Kidney epithelial cell (primary cell): ENCODE data around the gene BMPER. TPM values are rescaled to one million over a fixed set of nuclear protein-coding genes. Genes with fewer than 3 reads are reported as not detected.

ENCODE experiments used
- DNase-seq: peaks from one replicate; pipeline ENCODE4 v3.0.0-alpha.2; 2010; ENCODE audit warnings: low read depth
- H3K27me3 ChIP-seq: 2 replicates; pipeline ENCODE4 v1.6.0; 2011; ENCODE audit warnings: low read length; ENCODE audit not compliant: control insufficient read depth, insufficient read depth
- H3K36me3 ChIP-seq: 2 replicates; pipeline ENCODE4 v1.5.1; 2011; ENCODE audit warnings: low read length; ENCODE audit not compliant: control insufficient read depth, insufficient read depth
- H3K4me3 ChIP-seq: 2 replicates; pipeline ENCODE4 v1.5.1; 2011; ENCODE audit warnings: low read depth, mild to moderate bottlenecking, control low read depth, low read length
- CTCF ChIP-seq: IDR thresholded peaks from 2 replicates; pipeline ENCODE4 v1.5.1; 2011; ENCODE audit warnings: mild to moderate bottlenecking, moderate library complexity, low read length, control low read depth, inconsistent platforms; ENCODE audit not compliant: insufficient read depth, poor library complexity, severe bottlenecking
- total RNA-seq: library from RNA; depleted of rRNA; stranded (reverse); fragments of >200 nt; gene quantifications from 2 replicates; pipeline ENCODE4 v1.2.3, GENCODE V29; 2015

BMPER gene
- total RNA-seq, 1 donor from 2014 or later: 0.04 TPM

- no peak overlapping the region for H3K4me3 ChIP-seq
- H3K27me3 ChIP-seq: no peaks in the 10 kb centered on the region
- no peak for DNase-seq
- TF ChIP-seq CTCF: no peak
- no peaks in the 10 kb centered on the region for H3K36me3 ChIP-seq
Observed at GRCh38 chr7:34059136-34059828, 153.9 kb downstream of the BMPER start.

- Histone ChIP-seq H3K4me3 (no peak overlapping the region), H3K27me3 (no peaks in the 10 kb centered on the region), H3K36me3 (no peaks in the 10 kb centered on the region)
- TF ChIP-seq CTCF: no peak
- DNase-seq: no peak
Observed at GRCh38 chr7:34060196-34060947, 155.0 kb downstream of the BMPER start.

GRCh38 chr7:34061149-34061548 is 155.8 kb downstream of the BMPER start:
- Histone ChIP-seq H3K4me3 (no peak overlapping the region), H3K36me3 (no peaks in the 10 kb centered on the region), H3K27me3 (no peaks in the 10 kb centered on the region)
- peak; percentile 63 for DNase-seq
- no peak for TF ChIP-seq CTCF

- no peak overlapping the region for H3K4me3 ChIP-seq
- no peaks in the 10 kb centered on the region for H3K27me3 ChIP-seq
- DNase-seq: no peak
- TF ChIP-seq CTCF: no peak
- no peaks in the 10 kb centered on the region for H3K36me3 ChIP-seq
Observed at GRCh38 chr7:34062341-34062740, 157.0 kb downstream of the BMPER start.

- Histone ChIP-seq H3K27me3 (no peaks in the 10 kb centered on the region), H3K4me3 (no peak overlapping the region), H3K36me3 (no peaks in the 10 kb centered on the region)
- TF ChIP-seq CTCF: no peak
- DNase-seq: no peak
Observed at GRCh38 chr7:34062826-34063225, 157.5 kb downstream of the BMPER start.
